WERI-Rb-1 (cell line): ENCODE results near the gene CSRNP3.
"Not testable (repeated sequence)": the region's sequence is repeated elsewhere in the genome, so short reads cannot be mapped to it uniquely, and the experiment has no call there.

Experiments used
- DNase-seq: peaks from one replicate; pipeline ENCODE4 v3.0.0-alpha.2; 2020
- H3K27ac ChIP-seq: fragments of 250-450 bp; sonication (Bioruptor Pico); 2 replicates; pipeline ENCODE4 v1.5.1; 2020; ENCODE audit warnings: mild to moderate bottlenecking, moderate library complexity
- H3K27me3 ChIP-seq: fragments of 250-450 bp; sonication (Bioruptor Pico); 2 replicates; pipeline ENCODE4 v1.5.1; 2021; ENCODE audit warnings: mild to moderate bottlenecking, low read depth, moderate library complexity; ENCODE audit not compliant: insufficient read depth, severe bottlenecking
- H3K36me3 ChIP-seq: fragments of 250-450 bp; sonication (Bioruptor Pico); 2 replicates; pipeline ENCODE4 v1.5.1; 2020; ENCODE audit warnings: mild to moderate bottlenecking, moderate library complexity
- H3K4me3 ChIP-seq: 2 replicates; pipeline ENCODE4 v1.5.1; 2011; ENCODE audit warnings: low read depth, mild to moderate bottlenecking, control low read depth, low read length
- H3K9me3 ChIP-seq: fragments of 250-450 bp; sonication (Bioruptor Pico); 2 replicates; pipeline ENCODE4 v1.5.1; 2021; ENCODE audit warnings: mild to moderate bottlenecking, moderate library complexity; ENCODE audit not compliant: severe bottlenecking
- CTCF ChIP-seq: IDR thresholded peaks from 2 replicates; pipeline ENCODE4 v1.5.1; 2011; ENCODE audit warnings: low read depth, mild to moderate bottlenecking, control low read depth, inconsistent platforms, low read length

Gene CSRNP3

GRCh38 chr2:165584126-165584654, 114.7 kb downstream of the CSRNP3 start:
- Histone ChIP-seq H3K36me3 (no peaks in the 10 kb centered on the region), H3K27me3 (no peaks in the 10 kb centered on the region), H3K9me3 (no peaks in the 10 kb centered on the region), H3K27ac (no peak overlapping the region), H3K4me3 (no peak overlapping the region)
- TF ChIP-seq CTCF, result no peak
- no peak for DNase-seq

- H3K4me3 ChIP-seq, result no peak overlapping the region
- TF ChIP-seq CTCF, result no peak
- DNase-seq, result no peak
- H3K27me3 ChIP-seq, result no peaks in the 10 kb centered on the region
- no peaks in the 10 kb centered on the region for H3K9me3 ChIP-seq
- H3K27ac ChIP-seq, result no peak overlapping the region
- no peaks in the 10 kb centered on the region for H3K36me3 ChIP-seq
These were observed 116.5 kb downstream of the CSRNP3 start for GRCh38 chr2:165586019-165586418.

- TF ChIP-seq CTCF, result no peak
These were observed 117.9 kb downstream of the CSRNP3 start for GRCh38 chr2:165587335-165587938.

GRCh38 chr2:165590999-165591398, 121.5 kb downstream of the CSRNP3 start:
- not testable (repeated sequence) for H3K4me3 ChIP-seq, DNase-seq, H3K27ac ChIP-seq, H3K27me3 ChIP-seq, H3K36me3 ChIP-seq, H3K9me3 ChIP-seq

More at GRCh38 chr2:165587335-165587938, 117.9 kb downstream of the CSRNP3 start:
- DNase-seq, result no peak
- Histone ChIP-seq H3K9me3 (peaks cover 5% of the 10 kb centered on the region), H3K27ac (no peak overlapping the region), H3K4me3 (no peak overlapping the region), H3K36me3 (no peaks in the 10 kb centered on the region), H3K27me3 (no peaks in the 10 kb centered on the region)

GRCh38 chr2:165593081-165593480, 123.6 kb downstream of the CSRNP3 start:
- Histone ChIP-seq H3K36me3 (no peaks in the 10 kb centered on the region), H3K4me3 (no peak overlapping the region), H3K27ac (no peak overlapping the region), H3K27me3 (no peaks in the 10 kb centered on the region), H3K9me3 (peaks cover 5% of the 10 kb centered on the region)
- no peak for TF ChIP-seq CTCF
- DNase-seq, result no peak

- DNase-seq, result no peak
- no peaks in the 10 kb centered on the region for H3K36me3 ChIP-seq
- H3K27me3 ChIP-seq, result no peaks in the 10 kb centered on the region
- no peak for TF ChIP-seq CTCF
- peaks cover 5% of the 10 kb centered on the region for H3K9me3 ChIP-seq
- no peak overlapping the region for H3K27ac ChIP-seq
- no peak overlapping the region for H3K4me3 ChIP-seq
These were observed 124.9 kb downstream of the CSRNP3 start for GRCh38 chr2:165594231-165594934.
